Measurements from ENCODE around the gene EPHB2. TPM values are rescaled to one million over a fixed set of nuclear protein-coding genes. Genes with fewer than 3 reads are reported as not detected.

The EPHB2 gene
- total RNA-seq, 5 donors from 2014 or later (not counting 1 experiment from before 2014, with no cell fraction given), result 0.06 to 0.20 (median 0.12) TPM; not detected in 2

GRCh38 chr1:22877980-22878379 is 167.3 kb downstream of the EPHB2 start:
- 85% methylated on average over 1 of the region's 1 CpG for WGBS (ENCODE audit: insufficient coverage)
- Mint-ChIP-seq H3K27ac (no peak overlapping the region), H3K36me3 (no peaks in the 10 kb centered on the region), H3K27me3 (peaks cover 0 to 6% of the 10 kb centered on the region in 2 donors), H3K9me3 (no peaks in the 10 kb centered on the region), H3K4me3 (no peak overlapping the region), H3K4me1 (no peaks in the 10 kb centered on the region)
- DNase-seq, result no peak
- ChIA-PET CTCF (no interaction called here), POLR2A (no interaction called here)
- H3K4me1 ChIP-seq (ENCODE audit: control insufficient read depth in 1 of 2, extremely low read depth in 1 of 2, insufficient read depth in 2 of 2, low read length in 2 of 2), result no peaks in the 10 kb centered on the region
- H3K36me3 ChIP-seq (ENCODE audit: control insufficient read depth in 2 of 2, extremely low read depth in 1 of 2, insufficient read depth in 1 of 2, low read length in 1 of 2), result no peaks in the 10 kb centered on the region
- no peak overlapping the region for H3K4me3 ChIP-seq (ENCODE audit: control insufficient read depth in 1 of 2, extremely low read depth in 1 of 2, low read length in 1 of 2)
- no peak for ATAC-seq (replicated peaks in 1 of 4)
- H3K9me3 ChIP-seq, result no peaks in the 10 kb centered on the region
- no peak overlapping the region for H3K27ac ChIP-seq (ENCODE audit: low read length)
- H3K27me3 ChIP-seq (replicated peaks in 1 of 2; ENCODE audit: control insufficient read depth in 2 of 2, extremely low read depth in 1 of 2, insufficient read depth in 2 of 2, low read length in 1 of 2), result peaks cover 0 to 26% of the 10 kb centered on the region in 2 experiments

DNA sequence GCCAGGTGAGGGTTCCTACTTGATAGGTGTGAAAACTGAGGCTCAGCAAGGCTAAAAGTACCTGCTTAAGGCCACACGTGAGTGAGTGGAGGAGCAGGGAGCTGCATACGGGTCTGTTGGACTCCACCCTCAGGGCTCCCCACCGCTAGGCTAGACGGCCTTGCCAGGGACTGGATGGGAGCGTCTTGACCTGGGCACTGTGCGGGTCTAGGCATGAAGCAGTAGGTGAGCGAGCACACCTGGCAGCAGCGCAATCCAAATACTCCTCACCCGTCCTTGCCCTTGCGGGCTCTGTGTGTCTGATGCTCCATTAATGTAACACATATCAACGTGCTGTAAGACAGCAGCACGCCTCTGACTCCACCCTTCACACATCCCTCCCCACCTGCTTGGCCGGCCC is 168.0 kb downstream of the EPHB2 start:
- WGBS (ENCODE audit: insufficient coverage), result 84% methylated on average over 10 of the region's 13 CpGs
- H3K9me3 ChIP-seq, result no peaks in the 10 kb centered on the region
- DNase-seq (no peak), ATAC-seq (replicated peaks in 1 of 4) (no peak)
- H3K27me3 Mint-ChIP-seq, result peaks cover 0 to 6% of the 10 kb centered on the region in 2 donors
- POLR2A ChIA-PET, result no interaction called here
- H3K4me3 ChIP-seq (ENCODE audit: control insufficient read depth in 1 of 2, extremely low read depth in 1 of 2, low read length in 1 of 2), result no peak overlapping the region
- no peaks in the 10 kb centered on the region for H3K4me1 ChIP-seq (ENCODE audit: control insufficient read depth in 1 of 2, extremely low read depth in 1 of 2, insufficient read depth in 2 of 2, low read length in 2 of 2)
- H3K36me3 Mint-ChIP-seq, result no peaks in the 10 kb centered on the region
- no peak overlapping the region for H3K27ac ChIP-seq (ENCODE audit: low read length)
- peaks cover 0 to 28% of the 10 kb centered on the region in 2 experiments for H3K27me3 ChIP-seq (replicated peaks in 1 of 2; ENCODE audit: control insufficient read depth in 2 of 2, extremely low read depth in 1 of 2, insufficient read depth in 2 of 2, low read length in 1 of 2)
- H3K4me3 Mint-ChIP-seq, result no peak overlapping the region
- CTCF ChIA-PET, result no interaction called here
- H3K4me1 Mint-ChIP-seq, result no peaks in the 10 kb centered on the region
- H3K9me3 Mint-ChIP-seq, result no peaks in the 10 kb centered on the region
- H3K27ac Mint-ChIP-seq, result no peak overlapping the region
- H3K36me3 ChIP-seq (ENCODE audit: control insufficient read depth in 2 of 2, extremely low read depth in 1 of 2, insufficient read depth in 1 of 2, low read length in 1 of 2), result no peaks in the 10 kb centered on the region

GRCh38 chr1:22879445-22879844 is 168.8 kb downstream of the EPHB2 start:
- CTCF ChIA-PET, result no interaction called here

GRCh38 chr1:22880174-22880601 is 169.5 kb downstream of the EPHB2 start:
- no peaks in the 10 kb centered on the region for H3K9me3 Mint-ChIP-seq
- no peak overlapping the region for H3K27ac Mint-ChIP-seq
- H3K36me3 Mint-ChIP-seq, result no peaks in the 10 kb centered on the region
- DNase-seq (no peak), ATAC-seq (replicated peaks in 1 of 4) (no peak)
- Histone ChIP-seq H3K27ac (ENCODE audit: low read length) (no peak overlapping the region), H3K9me3 (no peaks in the 10 kb centered on the region), H3K4me3 (ENCODE audit: control insufficient read depth in 1 of 2, extremely low read depth in 1 of 2, low read length in 1 of 2) (no peak overlapping the region), H3K4me1 (ENCODE audit: control insufficient read depth in 1 of 2, extremely low read depth in 1 of 2, insufficient read depth in 2 of 2, low read length in 2 of 2) (peaks cover 0 to 9% of the 10 kb centered on the region in 2 experiments), H3K36me3 (ENCODE audit: control insufficient read depth in 2 of 2, extremely low read depth in 1 of 2, insufficient read depth in 1 of 2, low read length in 1 of 2) (no peaks in the 10 kb centered on the region), H3K27me3 (replicated peaks in 1 of 2; ENCODE audit: control insufficient read depth in 2 of 2, extremely low read depth in 1 of 2, insufficient read depth in 2 of 2, low read length in 1 of 2) (peaks cover 0 to 28% of the 10 kb centered on the region in 2 experiments)
- H3K4me1 Mint-ChIP-seq, result peaks cover 7 to 9% (median 7%) of the 10 kb centered on the region in 3 donors
- WGBS (ENCODE audit: insufficient coverage), result 52% methylated on average over 5 of the region's 5 CpGs
- CTCF ChIA-PET, result no interaction called here
- H3K4me3 Mint-ChIP-seq, result no peak overlapping the region
- H3K27me3 Mint-ChIP-seq, result peaks cover 0 to 6% of the 10 kb centered on the region in 2 donors
- POLR2A ChIA-PET, result no interaction called here

More at GRCh38 chr1:22879445-22879844, 168.8 kb downstream of the EPHB2 start:
- no peak for ATAC-seq (replicated peaks in 1 of 4)
- no peak for DNase-seq
- H3K27ac ChIP-seq (ENCODE audit: low read length), result no peak overlapping the region
- H3K9me3 ChIP-seq, result no peaks in the 10 kb centered on the region
- peaks cover 0 to 6% of the 10 kb centered on the region in 2 donors for H3K27me3 Mint-ChIP-seq
- H3K4me3 ChIP-seq (ENCODE audit: control insufficient read depth in 1 of 2, extremely low read depth in 1 of 2, low read length in 1 of 2), result no peak overlapping the region
- H3K9me3 Mint-ChIP-seq, result no peaks in the 10 kb centered on the region
- H3K36me3 Mint-ChIP-seq, result no peaks in the 10 kb centered on the region
- H3K4me1 ChIP-seq (ENCODE audit: control insufficient read depth in 1 of 2, extremely low read depth in 1 of 2, insufficient read depth in 2 of 2, low read length in 2 of 2), result peaks cover 0 to 1% of the 10 kb centered on the region in 2 experiments
- POLR2A ChIA-PET, result no interaction called here
- H3K27ac Mint-ChIP-seq, result no peak overlapping the region
- H3K4me1 Mint-ChIP-seq, result peaks cover 0 to 1% (median 0%) of the 10 kb centered on the region in 3 donors
- no peak overlapping the region for H3K4me3 Mint-ChIP-seq
- WGBS (ENCODE audit: insufficient coverage), result no CpG with 5 or more reads among the region's 3 CpGs
- no peaks in the 10 kb centered on the region for H3K36me3 ChIP-seq (ENCODE audit: control insufficient read depth in 2 of 2, extremely low read depth in 1 of 2, insufficient read depth in 1 of 2, low read length in 1 of 2)
- peaks cover 0 to 28% of the 10 kb centered on the region in 2 experiments for H3K27me3 ChIP-seq (replicated peaks in 1 of 2; ENCODE audit: control insufficient read depth in 2 of 2, extremely low read depth in 1 of 2, insufficient read depth in 2 of 2, low read length in 1 of 2)

- CTCF ChIA-PET, result no interaction called here
- no peak for DNase-seq
Measured at GRCh38 chr1:22883406-22883805, 172.8 kb downstream of the EPHB2 start.

GRCh38 chr1:22884806-22885530 is 174.3 kb downstream of the EPHB2 start:
- 0% methylated on average over 3 of the region's 16 CpGs for WGBS (ENCODE audit: insufficient coverage)
- Histone ChIP-seq H3K4me1 (ENCODE audit: control insufficient read depth in 1 of 2, extremely low read depth in 1 of 2, insufficient read depth in 2 of 2, low read length in 2 of 2) (peaks cover 0 to 14% of the 10 kb centered on the region in 2 experiments), H3K36me3 (ENCODE audit: control insufficient read depth in 2 of 2, extremely low read depth in 1 of 2, insufficient read depth in 1 of 2, low read length in 1 of 2) (no peaks in the 10 kb centered on the region), H3K27me3 (replicated peaks in 1 of 2; ENCODE audit: control insufficient read depth in 2 of 2, extremely low read depth in 1 of 2, insufficient read depth in 2 of 2, low read length in 1 of 2) (peaks cover 0 to 17% of the 10 kb centered on the region in 2 experiments), H3K4me3 (ENCODE audit: control insufficient read depth in 1 of 2, extremely low read depth in 1 of 2, low read length in 1 of 2) (peak overlapping the region; percentile 15 to 17), H3K27ac (ENCODE audit: low read length) (peak overlapping the region; percentile 34), H3K9me3 (no peaks in the 10 kb centered on the region)
- DNase-seq, result peak in 5 of 35 experiments; percentile 0 to 16 (median 10)
- peaks cover 9 to 12% (median 11%) of the 10 kb centered on the region in 3 donors for H3K4me1 Mint-ChIP-seq
- H3K9me3 Mint-ChIP-seq, result no peaks in the 10 kb centered on the region
- H3K4me3 Mint-ChIP-seq, result peak overlapping the region; percentile 57 to 67 (median 64)
- peak in 1 of 4 experiments; percentile 40 for ATAC-seq (replicated peaks in 1 of 4)
- no peaks in the 10 kb centered on the region for H3K36me3 Mint-ChIP-seq
- H3K27ac Mint-ChIP-seq, result peak overlapping the region in 1 of 2 donors; percentile 51
- ChIA-PET CTCF (no interaction called here), POLR2A (no interaction called here)
- H3K27me3 Mint-ChIP-seq, result peaks cover 7 to 10% of the 10 kb centered on the region in 2 donors

More at GRCh38 chr1:22883406-22883805, 172.8 kb downstream of the EPHB2 start:
- Histone ChIP-seq H3K4me1 (ENCODE audit: control insufficient read depth in 1 of 2, extremely low read depth in 1 of 2, insufficient read depth in 2 of 2, low read length in 2 of 2) (peaks cover 0 to 14% of the 10 kb centered on the region in 2 experiments), H3K27me3 (replicated peaks in 1 of 2; ENCODE audit: control insufficient read depth in 2 of 2, extremely low read depth in 1 of 2, insufficient read depth in 2 of 2, low read length in 1 of 2) (peaks cover 0 to 20% of the 10 kb centered on the region in 2 experiments), H3K27ac (ENCODE audit: low read length) (no peak overlapping the region), H3K9me3 (no peaks in the 10 kb centered on the region), H3K4me3 (ENCODE audit: control insufficient read depth in 1 of 2, extremely low read depth in 1 of 2, low read length in 1 of 2) (no peak overlapping the region), H3K36me3 (ENCODE audit: control insufficient read depth in 2 of 2, extremely low read depth in 1 of 2, insufficient read depth in 1 of 2, low read length in 1 of 2) (no peaks in the 10 kb centered on the region)
- no peak overlapping the region for H3K4me3 Mint-ChIP-seq
- no peak for ATAC-seq (replicated peaks in 1 of 4)
- H3K27ac Mint-ChIP-seq, result no peak overlapping the region
- H3K9me3 Mint-ChIP-seq, result no peaks in the 10 kb centered on the region
- H3K4me1 Mint-ChIP-seq, result peaks cover 9 to 12% (median 11%) of the 10 kb centered on the region in 3 donors
- WGBS (ENCODE audit: insufficient coverage), result 87% methylated on average over 9 of the region's 11 CpGs
- peaks cover 5 to 6% of the 10 kb centered on the region in 2 donors for H3K27me3 Mint-ChIP-seq
- POLR2A ChIA-PET, result no interaction called here
- H3K36me3 Mint-ChIP-seq, result no peaks in the 10 kb centered on the region

Data from T-cell (primary cell).